HEK293 (cell line): ENCODE results near the gene MSS51.

Source experiments
- GLI4 ChIP-seq: fragments of 450-650 bp; formaldehyde crosslinking; IDR thresholded peaks from 2 replicates; pipeline ENCODE4 v1.5.1; 2016; ENCODE audit warnings: missing biosample characterization, missing genetic modification characterization
- GLIS1 ChIP-seq: fragments of 450-650 bp; formaldehyde crosslinking; IDR thresholded peaks from 2 replicates; pipeline ENCODE4 v1.5.1; 2016; ENCODE audit warnings: missing biosample characterization, missing genetic modification characterization
- IKZF3 ChIP-seq: fragments of 450-650 bp; IDR thresholded peaks from 2 replicates; pipeline ENCODE4 v1.5.0; 2018; ENCODE audit warnings: missing biosample characterization, mild to moderate bottlenecking, missing genetic modification characterization, moderate library complexity
- KLF17 ChIP-seq: fragments of 450-650 bp; formaldehyde crosslinking; IDR thresholded peaks from 2 replicates; pipeline ENCODE4 v1.5.1; 2016; ENCODE audit warnings: missing biosample characterization, missing genetic modification characterization
- KLF9 ChIP-seq: fragments of 450-650 bp; formaldehyde crosslinking; IDR thresholded peaks from 2 replicates; pipeline ENCODE4 v1.5.1; 2016; ENCODE audit warnings: missing biosample characterization, missing genetic modification characterization, low read depth
- OVOL3 ChIP-seq: fragments of 450-650 bp; formaldehyde crosslinking; IDR thresholded peaks from 2 replicates; pipeline ENCODE4 v1.5.1; 2016; ENCODE audit warnings: missing biosample characterization, missing genetic modification characterization
- PRDM6 ChIP-seq: fragments of 450-650 bp; formaldehyde crosslinking; IDR thresholded peaks from 2 replicates; pipeline ENCODE4 v1.5.1; 2017; ENCODE audit warnings: missing biosample characterization, missing genetic modification characterization
- SALL2 ChIP-seq: fragments of 450-650 bp; formaldehyde crosslinking; IDR thresholded peaks from 2 replicates; pipeline ENCODE4 v1.5.0; 2017; ENCODE audit warnings: missing biosample characterization, mild to moderate bottlenecking, missing genetic modification characterization, borderline replicate concordance
- TRIM28 ChIP-seq: IDR thresholded peaks from 2 replicates; pipeline ENCODE4 v1.6.1; 2011; ENCODE audit warnings: low read length, control low read depth, borderline replicate concordance
- YY1 ChIP-seq: fragments of 450-650 bp; formaldehyde crosslinking; IDR thresholded peaks from 2 replicates; pipeline ENCODE4 v1.5.1; 2018; ENCODE audit warnings: missing biosample characterization, missing genetic modification characterization
- YY2 ChIP-seq: fragments of 450-650 bp; formaldehyde crosslinking; IDR thresholded peaks from 2 replicates; pipeline ENCODE4 v1.5.1; 2016; ENCODE audit warnings: missing biosample characterization, missing genetic modification characterization
- ZBTB1 ChIP-seq: fragments of 450-650 bp; formaldehyde crosslinking; IDR thresholded peaks from 2 replicates; pipeline ENCODE4 v1.5.1; 2016; ENCODE audit warnings: missing biosample characterization, missing genetic modification characterization
- ZBTB10 ChIP-seq: fragments of 450-650 bp; formaldehyde crosslinking; IDR thresholded peaks from 2 replicates; pipeline ENCODE4 v1.5.1; 2016; ENCODE audit warnings: missing biosample characterization, missing genetic modification characterization
- ZBTB11 ChIP-seq: fragments of 450-650 bp; formaldehyde crosslinking; conservative IDR thresholded peaks from 2 replicates; pipeline ENCODE4 v1.5.1; 2016; ENCODE audit warnings: low read depth, missing biosample characterization, missing genetic modification characterization
- ZBTB21 ChIP-seq: fragments of 450-650 bp; formaldehyde crosslinking; IDR thresholded peaks from 2 replicates; pipeline ENCODE4 v1.5.1; 2017; ENCODE audit warnings: missing biosample characterization, missing genetic modification characterization
- ZBTB48 ChIP-seq: fragments of 450-650 bp; formaldehyde crosslinking; IDR thresholded peaks from 2 replicates; pipeline ENCODE4 v1.5.1; 2016; ENCODE audit warnings: missing biosample characterization, missing genetic modification characterization
- ZBTB8A ChIP-seq: fragments of 450-650 bp; formaldehyde crosslinking; IDR thresholded peaks from 2 replicates; pipeline ENCODE4 v1.5.1; 2016; ENCODE audit warnings: missing biosample characterization, missing genetic modification characterization
- ZNF175 ChIP-seq: fragments of 450-650 bp; formaldehyde crosslinking; IDR thresholded peaks from 2 replicates; pipeline ENCODE4 v1.5.1; 2016; ENCODE audit warnings: missing biosample characterization, missing genetic modification characterization
- ZNF184 ChIP-seq: fragments of 450-650 bp; IDR thresholded peaks from 2 replicates; pipeline ENCODE4 v1.5.1; 2018; ENCODE audit warnings: missing biosample characterization, mild to moderate bottlenecking, missing genetic modification characterization
- ZNF223 ChIP-seq: fragments of 450-650 bp; formaldehyde crosslinking; IDR thresholded peaks from 2 replicates; pipeline ENCODE4 v1.5.1; 2016; ENCODE audit warnings: missing biosample characterization, missing genetic modification characterization
- ZNF266 ChIP-seq: fragments of 450-650 bp; formaldehyde crosslinking; IDR thresholded peaks from 2 replicates; pipeline ENCODE4 v1.5.1; 2016; ENCODE audit warnings: missing biosample characterization, missing genetic modification characterization, low read depth
- ZNF324 ChIP-seq: fragments of 450-650 bp; formaldehyde crosslinking; IDR thresholded peaks from 2 replicates; pipeline ENCODE4 v1.5.1; 2016; ENCODE audit warnings: missing biosample characterization, missing genetic modification characterization
- ZNF335 ChIP-seq: fragments of 450-650 bp; formaldehyde crosslinking; conservative IDR thresholded peaks from 2 replicates; pipeline ENCODE4 v1.5.1; 2016; ENCODE audit warnings: missing biosample characterization, missing genetic modification characterization
- ZNF366 ChIP-seq: fragments of 450-650 bp; formaldehyde crosslinking; conservative IDR thresholded peaks from 2 replicates; pipeline ENCODE4 v1.5.1; 2016; ENCODE audit warnings: missing biosample characterization, missing genetic modification characterization
- ZNF423 ChIP-seq: fragments of 450-650 bp; formaldehyde crosslinking; IDR thresholded peaks from 2 replicates; pipeline ENCODE4 v1.5.1; 2016; ENCODE audit warnings: missing biosample characterization, missing genetic modification characterization
- ZNF548 ChIP-seq: fragments of 450-650 bp; formaldehyde crosslinking; IDR thresholded peaks from 2 replicates; pipeline ENCODE4 v1.5.1; 2016; ENCODE audit warnings: missing biosample characterization, missing genetic modification characterization
- ZNF610 ChIP-seq: fragments of 450-650 bp; formaldehyde crosslinking; IDR thresholded peaks from 2 replicates; pipeline ENCODE4 v1.5.1; 2016; ENCODE audit warnings: missing biosample characterization, missing genetic modification characterization, borderline replicate concordance
- ZNF658 ChIP-seq: fragments of 450-650 bp; formaldehyde crosslinking; IDR thresholded peaks from 2 replicates; pipeline ENCODE4; 2016; ENCODE audit warnings: missing biosample characterization, missing genetic modification characterization
- ZNF777 ChIP-seq: fragments of 450-650 bp; formaldehyde crosslinking; IDR thresholded peaks from 2 replicates; pipeline ENCODE4 v1.5.1; 2017; ENCODE audit warnings: missing biosample characterization, missing genetic modification characterization, borderline replicate concordance
- ZNF785 ChIP-seq: fragments of 450-650 bp; formaldehyde crosslinking; IDR thresholded peaks from 2 replicates; pipeline ENCODE4 v1.5.1; 2016; ENCODE audit warnings: missing biosample characterization, missing genetic modification characterization
- ZXDB ChIP-seq: fragments of 450-650 bp; formaldehyde crosslinking; IDR thresholded peaks from 2 replicates; pipeline ENCODE4 v1.5.1; 2016; ENCODE audit warnings: missing biosample characterization, missing genetic modification characterization
- TF ChIP-seq, protein P1 (sequence below): fragments of 450-650 bp; formaldehyde crosslinking; IDR thresholded peaks from 2 replicates; pipeline ENCODE4 v1.5.1; 2016; ENCODE audit warnings: missing biosample characterization, missing genetic modification characterization, low read depth

Gene MSS51

GRCh38 chr10:73413528-73414229 lies 19.7 kb downstream of the MSS51 start, which contains the start of gene ANXA7 (continued):
- TF ChIP-seq ZBTB11 (tag by site-specific recombination), result peak; percentile 52
- TF ChIP-seq OVOL3 (tag by site-specific recombination), result peak; percentile 53; the same call in 1 of the 2 replicates
- TF ChIP-seq ZNF610 (tag by site-specific recombination), result peak; percentile 90
- no peak for TF ChIP-seq ZNF366 (tag by site-specific recombination)
- TF ChIP-seq ZXDB (tag by site-specific recombination), result peak; percentile 95
- TF ChIP-seq ZNF658 (tag by site-specific recombination), result no peak
- TF ChIP-seq ZNF785 (tag by site-specific recombination), result no peak
- peak; percentile 84; the same call in 1 of the 2 replicates for TF ChIP-seq ZNF324 (tag by site-specific recombination)
- no peak for TF ChIP-seq ZNF184 (tag by site-specific recombination)
- TF ChIP-seq ZNF223 (tag by site-specific recombination), result no peak
- TF ChIP-seq ZBTB48 (tag by site-specific recombination), result peak; percentile 98
- no peak for TF ChIP-seq ZNF175
- TF ChIP-seq YY2 (tag by site-specific recombination), result no peak
- TF ChIP-seq GLI4, result no peak
- TF ChIP-seq, protein P1, sequence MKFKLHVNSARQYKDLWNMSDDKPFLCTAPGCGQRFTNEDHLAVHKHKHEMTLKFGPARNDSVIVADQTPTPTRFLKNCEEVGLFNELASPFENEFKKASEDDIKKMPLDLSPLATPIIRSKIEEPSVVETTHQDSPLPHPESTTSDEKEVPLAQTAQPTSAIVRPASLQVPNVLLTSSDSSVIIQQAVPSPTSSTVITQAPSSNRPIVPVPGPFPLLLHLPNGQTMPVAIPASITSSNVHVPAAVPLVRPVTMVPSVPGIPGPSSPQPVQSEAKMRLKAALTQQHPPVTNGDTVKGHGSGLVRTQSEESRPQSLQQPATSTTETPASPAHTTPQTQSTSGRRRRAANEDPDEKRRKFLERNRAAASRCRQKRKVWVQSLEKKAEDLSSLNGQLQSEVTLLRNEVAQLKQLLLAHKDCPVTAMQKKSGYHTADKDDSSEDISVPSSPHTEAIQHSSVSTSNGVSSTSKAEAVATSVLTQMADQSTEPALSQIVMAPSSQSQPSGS (tag by site-specific recombination), result no peak
- TF ChIP-seq ZNF423 (tag by site-specific recombination), result peak; percentile 82; the same call in 1 of the 2 replicates
- no peak for TF ChIP-seq SALL2
- no peak for TF ChIP-seq ZNF266 (tag by site-specific recombination)
- peak; percentile 97 for TF ChIP-seq ZBTB10 (tag by site-specific recombination)
- TF ChIP-seq GLIS1 (tag by site-specific recombination), result peak; percentile 65
- peak; percentile 93 for TF ChIP-seq KLF17 (tag by site-specific recombination)
- TF ChIP-seq ZNF777 (tag by site-specific recombination), result no peak
- TF ChIP-seq ZBTB21 (tag by site-specific recombination), result peak; percentile 63
- TF ChIP-seq IKZF3 (tag by site-specific recombination), result peak; percentile 74
- no peak for TF ChIP-seq ZNF548 (tag by site-specific recombination)
- peak; percentile 93 for TF ChIP-seq ZNF335 (tag by site-specific recombination)
- 0 out of 2 replicates have a peak, but pooled peaks have one; percentile 51 for TF ChIP-seq TRIM28
- TF ChIP-seq ZBTB8A, result peak; percentile 85
- TF ChIP-seq KLF9, result peak; percentile 97
- TF ChIP-seq YY1 (tag by site-specific recombination), result peak; percentile 71; the same call in 1 of the 2 replicates
- no peak for TF ChIP-seq ZBTB1 (tag by site-specific recombination)
- TF ChIP-seq PRDM6 (tag by site-specific recombination), result no peak
